Aorta (tissue), 5 donors: Measurements from ENCODE around the gene PTCHD4. TPM values are rescaled to one million over a fixed set of nuclear protein-coding genes. Genes with fewer than 3 reads are reported as not detected.

ENCODE experiments used
- ATAC-seq: fragments of 200-7000 bp; cut with Tn5 transposase; one replicate; pipeline ENCODE4 v1.9.1; 2022; ENCODE audit warnings: moderate library complexity; ENCODE audit not compliant: low FRiP score
- DNase-seq, 2 donors: peaks; one replicate each; pipeline ENCODE4 v3.0.0-alpha.2; 2020
- H3K27ac ChIP-seq, 2 donors: one replicate each; pipeline ENCODE4 v1.5.1; 2013; ENCODE audit warnings: low read length in 2 of 2, mild to moderate bottlenecking in 2 of 2, moderate library complexity in 2 of 2, control low read depth in 1 of 2, inconsistent platforms in 1 of 2, low read depth in 1 of 2
- H3K27me3 ChIP-seq, 2 donors: one replicate each; pipeline ENCODE4 v1.6.1; 2013; ENCODE audit warnings: control low read depth in 1 of 2, low read length in 1 of 2, mild to moderate bottlenecking in 1 of 2, moderate library complexity in 1 of 2; ENCODE audit not compliant: insufficient read depth in 2 of 2, control insufficient read depth in 1 of 2
- H3K36me3 ChIP-seq, 2 donors: one replicate each; pipeline ENCODE4 v1.6.1; 2013; ENCODE audit warnings: control low read depth in 1 of 2, low read length in 1 of 2, mild to moderate bottlenecking in 1 of 2; ENCODE audit not compliant: insufficient read depth in 2 of 2, control insufficient read depth in 1 of 2
- H3K4me1 ChIP-seq, 2 donors: one replicate each; pipeline ENCODE4 v1.6.1; 2013; ENCODE audit warnings: low read length in 2 of 2, control low read depth in 1 of 2, mild to moderate bottlenecking in 1 of 2, moderate library complexity in 1 of 2; ENCODE audit not compliant: insufficient read depth in 2 of 2, control insufficient read depth in 1 of 2
- H3K4me3 ChIP-seq, 2 donors: one replicate each; pipeline ENCODE4 v1.5.1; 2013; ENCODE audit warnings: low read length in 2 of 2, control low read depth in 1 of 2, mild to moderate bottlenecking in 1 of 2
- H3K9me3 ChIP-seq: one replicate; pipeline ENCODE4 v1.6.1; 2013; ENCODE audit warnings: mild to moderate bottlenecking, low read length; ENCODE audit not compliant: control insufficient read depth
- WGBS, 2 donors: extraction: QIAGEN DNeasy Blood & Tissue Kit; methylation state at CpG; one replicate each; pipeline ENCODE4 v1.1.7; 2013; 5-methylcytosine and 5-hydroxymethylcytosine counted together
- intact Hi-C, 2 donors: fragments of 100-400 bp; cut with DNase I; formaldehyde crosslinking; loops; one replicate each; pipeline versions ENCODE4 v1.14.2 to v1.15.0; 2022
- polyA plus RNA-seq, 2 donors: library from polyadenylated mRNA; stranded (reverse); fragments of 200-250 nt; gene quantifications; one replicate each; pipeline ENCODE4 v1.2.3, GENCODE V29; 2013
- total RNA-seq, 2 donors: library from RNA; stranded (reverse); fragmentation: NEBNext Ultra II Directional; extraction: Animal tissue kit (Norgen Biotek cat#: 25700); gene quantifications; one replicate each; pipeline ENCODE4 v1.2.1, GENCODE V29; 2021
- donor health status: healthy with polysubstance abuse.
- donor health status: Bipolar disorder and iron deficiency.
- donor health status: DM: no; HTN: no; CAD: no.
- donor health status: DM: no; HTN: no; CAD: no.
- donor health status: DM: yes; HTN: yes; CAD: no.

PTCHD4 gene
- total and polyA plus RNA-seq, 4 donors = 0.49 to 2.4 (median 1.1) TPM

- intact Hi-C loops = no loop called here
- Histone ChIP-seq H3K4me3 (no peak overlapping the region), H3K36me3 (no peaks in the 10 kb centered on the region), H3K27ac (no peak overlapping the region), H3K27me3 (no peaks in the 10 kb centered on the region), H3K4me1 (no peaks in the 10 kb centered on the region), H3K9me3 (no peaks in the 10 kb centered on the region)
- ATAC-seq (no peak), DNase-seq (no peak)
- WGBS, 2 donors = 8 to 14% methylated on average over 1 of the region's 1 CpG
Measured at GRCh38 chr6:48087448-48087847, 23.5 kb downstream of the PTCHD4 start.

GRCh38 chr6:48086187-48086586 lies 24.8 kb downstream of the PTCHD4 start:
- intact Hi-C loops = no loop called here
- Histone ChIP-seq H3K4me3 (no peak overlapping the region), H3K27ac (no peak overlapping the region), H3K36me3 (no peaks in the 10 kb centered on the region), H3K9me3 (no peaks in the 10 kb centered on the region), H3K4me1 (no peaks in the 10 kb centered on the region), H3K27me3 (no peaks in the 10 kb centered on the region)
- ATAC-seq = no peak
- WGBS, 2 donors = 71 to 76% methylated on average over 1 of the region's 1 CpG
- no peak for DNase-seq

DNA sequence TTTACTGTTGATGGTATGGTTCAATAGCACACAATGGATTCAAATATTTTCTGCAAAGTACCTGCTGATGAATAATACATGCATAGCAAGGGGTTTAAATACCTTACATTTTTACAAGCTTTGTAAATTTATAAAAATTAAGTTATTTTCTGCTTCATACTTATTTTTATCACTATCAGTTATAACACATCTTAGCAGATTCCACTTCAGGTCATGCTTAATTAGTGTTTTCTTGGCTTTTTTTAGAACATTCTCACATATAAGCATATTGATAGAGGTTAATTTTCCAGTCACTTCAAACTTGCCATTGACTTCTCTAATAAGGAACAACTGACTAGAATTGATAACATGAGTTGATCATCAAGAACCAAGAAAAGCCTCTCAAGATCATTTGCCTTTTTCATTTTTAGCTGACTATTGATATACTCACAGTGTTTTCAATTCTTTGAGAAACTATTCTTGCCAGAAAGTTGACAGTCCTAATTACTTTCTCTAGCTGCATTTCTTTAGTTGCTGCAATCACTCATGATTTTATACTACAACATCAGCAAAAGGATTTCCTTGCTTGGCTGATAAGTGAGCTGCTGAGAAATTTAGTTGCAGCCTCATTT lies 25.8 kb downstream of the PTCHD4 start:
- no peaks in the 10 kb centered on the region for H3K36me3 ChIP-seq
- intact Hi-C loops = no loop called here

GRCh38 chr6:48084201-48084600 lies 26.8 kb downstream of the PTCHD4 start:
- Histone ChIP-seq H3K36me3 (no peaks in the 10 kb centered on the region), H3K27me3 (no peaks in the 10 kb centered on the region), H3K4me3 (no peak overlapping the region), H3K4me1 (no peaks in the 10 kb centered on the region), H3K27ac (no peak overlapping the region), H3K9me3 (no peaks in the 10 kb centered on the region)
- ATAC-seq (no peak), DNase-seq (no peak)
- intact Hi-C loops = no loop called here

More for the DNA sequence above, 25.8 kb downstream of the PTCHD4 start:
- H3K27ac ChIP-seq = no peak overlapping the region
- no peak overlapping the region for H3K4me3 ChIP-seq
- no peaks in the 10 kb centered on the region for H3K9me3 ChIP-seq
- H3K4me1 ChIP-seq = no peaks in the 10 kb centered on the region
- ATAC-seq = no peak
- no peak for DNase-seq
- H3K27me3 ChIP-seq = no peaks in the 10 kb centered on the region

- intact Hi-C loops = no loop called here
- Histone ChIP-seq H3K27me3 (no peaks in the 10 kb centered on the region), H3K4me1 (no peaks in the 10 kb centered on the region), H3K4me3 (no peak overlapping the region), H3K27ac (no peak overlapping the region), H3K36me3 (no peaks in the 10 kb centered on the region), H3K9me3 (no peaks in the 10 kb centered on the region)
- ATAC-seq (no peak), DNase-seq (no peak)
- WGBS, 2 donors = 66 to 70% methylated on average over 4 of the region's 4 CpGs
Measured at GRCh38 chr6:48080227-48081009, 30.6 kb downstream of the PTCHD4 start.

GRCh38 chr6:48078120-48078519 lies 32.9 kb downstream of the PTCHD4 start:
- intact Hi-C loops = no loop called here
- H3K4me1 ChIP-seq = no peaks in the 10 kb centered on the region

GRCh38 chr6:48075181-48075580 lies 35.8 kb downstream of the PTCHD4 start:
- no peak overlapping the region for H3K27ac ChIP-seq
- H3K4me1 ChIP-seq = no peaks in the 10 kb centered on the region
- ATAC-seq (no peak), DNase-seq (no peak)
- H3K9me3 ChIP-seq = no peaks in the 10 kb centered on the region
- H3K27me3 ChIP-seq = no peaks in the 10 kb centered on the region
- no peak overlapping the region for H3K4me3 ChIP-seq
- intact Hi-C loops = no loop called here
- no peaks in the 10 kb centered on the region for H3K36me3 ChIP-seq

More at GRCh38 chr6:48078120-48078519, 32.9 kb downstream of the PTCHD4 start:
- Histone ChIP-seq H3K27ac (no peak overlapping the region), H3K27me3 (no peaks in the 10 kb centered on the region), H3K4me3 (no peak overlapping the region), H3K9me3 (no peaks in the 10 kb centered on the region), H3K36me3 (no peaks in the 10 kb centered on the region)
- DNase-seq (no peak), ATAC-seq (no peak)

DNA sequence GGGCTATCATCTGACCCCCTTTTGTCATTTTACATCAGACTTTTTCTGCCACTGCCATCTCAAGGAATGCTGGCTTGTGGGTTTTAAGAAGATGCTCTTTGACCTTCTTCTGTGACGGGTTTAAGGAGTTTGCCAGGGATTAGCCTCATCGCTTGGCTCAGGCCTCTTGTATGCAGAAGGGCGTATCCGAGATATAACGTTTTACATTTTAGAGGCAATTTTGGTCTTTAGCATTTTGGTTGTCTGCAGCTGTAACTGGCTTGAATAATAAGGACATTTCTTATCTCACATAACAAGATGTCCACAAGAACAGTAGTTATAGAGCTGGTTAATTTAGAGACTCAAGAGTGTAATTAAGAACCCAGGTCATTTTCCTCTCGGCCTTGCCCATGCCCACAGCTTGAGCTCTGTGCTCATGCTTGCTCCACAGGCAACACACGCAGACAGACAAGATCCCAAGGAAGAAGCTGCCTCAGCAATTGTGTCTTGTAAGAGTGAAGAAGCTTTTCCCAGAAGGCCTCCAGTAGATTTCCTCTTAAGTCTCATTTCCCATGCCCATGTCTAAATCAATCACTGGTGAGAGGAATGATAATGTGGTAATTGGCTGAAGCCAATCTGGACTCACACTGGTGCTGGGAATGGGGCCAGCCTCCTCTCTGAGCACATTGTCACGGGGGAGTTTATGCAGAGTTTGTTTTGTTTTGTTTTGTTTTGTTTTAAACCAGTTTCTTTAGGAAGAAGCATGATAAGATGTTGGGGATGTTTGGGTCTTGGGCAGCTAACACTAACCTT lies 36.8 kb downstream of the PTCHD4 start:
- no peaks in the 10 kb centered on the region for H3K4me1 ChIP-seq
- intact Hi-C loops = no loop called here
- no peaks in the 10 kb centered on the region for H3K27me3 ChIP-seq
- no peak overlapping the region for H3K27ac ChIP-seq
- no peaks in the 10 kb centered on the region for H3K9me3 ChIP-seq
- H3K4me3 ChIP-seq = no peak overlapping the region
- no peaks in the 10 kb centered on the region for H3K36me3 ChIP-seq
- DNase-seq = no peak
- no peak for ATAC-seq
- WGBS, 2 donors = 81 to 82% methylated on average over 8 of the region's 8 CpGs

DNA sequence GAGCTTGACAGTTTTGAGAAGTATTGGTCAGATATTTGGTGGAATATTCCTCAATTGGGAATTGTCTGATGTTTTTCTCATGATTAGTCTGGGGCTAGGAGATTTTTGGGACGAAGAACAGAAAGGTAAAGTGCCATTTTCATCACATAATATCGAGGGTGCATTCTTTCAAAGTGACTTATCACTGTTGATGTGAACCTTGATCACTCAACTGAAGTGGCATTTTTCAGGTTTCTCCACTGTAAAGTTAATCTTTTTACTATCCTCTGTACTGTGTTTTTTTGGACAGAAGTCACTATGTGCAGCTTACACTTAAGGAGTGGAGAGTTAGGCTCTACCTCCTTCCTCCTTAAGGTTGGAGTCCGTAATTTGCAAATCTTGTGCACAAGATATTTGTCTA lies 39.2 kb downstream of the PTCHD4 start:
- no peaks in the 10 kb centered on the region for H3K27me3 ChIP-seq
- intact Hi-C loops = no loop called here
- 56 to 58% methylated on average over 3 of the region's 3 CpGs for WGBS, 2 donors

More for the DNA sequence above, 39.2 kb downstream of the PTCHD4 start:
- no peaks in the 10 kb centered on the region for H3K9me3 ChIP-seq
- H3K27ac ChIP-seq = no peak overlapping the region
- DNase-seq = no peak
- peaks cover 0 to 2% of the 10 kb centered on the region in 2 donors for H3K4me1 ChIP-seq
- H3K36me3 ChIP-seq = no peaks in the 10 kb centered on the region
- no peak for ATAC-seq
- H3K4me3 ChIP-seq = no peak overlapping the region
